CD4-positive, alpha-beta memory T cell (primary cell): Measurements from ENCODE around the gene METTL9. TPM values are rescaled to one million over a fixed set of nuclear protein-coding genes. Genes with fewer than 3 reads are reported as not detected.
"Not testable (repeated sequence)": the region's sequence is repeated elsewhere in the genome, so short reads cannot be mapped to it uniquely, and the experiment has no call there.

Source experiments
- CTCF ChIA-PET: fragments of 350-600 bp; sonication (Branson Sonifier 250); formaldehyde crosslinking; loops from one replicate; lab custom pipeline; 2021; ENCODE audit warnings: inconsistent platforms; ENCODE audit not compliant: partially characterized antibody; lab: Charles Lee
- POLR2A ChIA-PET: fragments of 350-600 bp; sonication (Branson Sonifier 250); formaldehyde crosslinking; loops from one replicate; lab custom pipeline; 2021; ENCODE audit not compliant: partially characterized antibody; lab: Charles Lee
- DNase-seq, 5 donors: peaks; one replicate each; pipeline versions ENCODE4 v3.0.0 to v3.0.0-alpha.2; 2020 to 2022; ENCODE audit warnings: mixed read lengths in 1 of 5
- H3K27ac ChIP-seq: one replicate; pipeline ENCODE4 v1.7.0; 2013; ENCODE audit warnings: low read depth, low read length
- H3K27me3 ChIP-seq: 2 replicates; pipeline ENCODE4 v1.7.0; 2013; ENCODE audit warnings: mild to moderate bottlenecking, low read length, moderate library complexity; ENCODE audit not compliant: insufficient read depth
- H3K36me3 ChIP-seq: 2 replicates; pipeline ENCODE4 v1.7.0; 2013; ENCODE audit warnings: mild to moderate bottlenecking, low read length, moderate library complexity; ENCODE audit not compliant: insufficient read depth
- H3K4me1 ChIP-seq: 2 replicates; pipeline ENCODE4 v1.7.0; 2013; ENCODE audit warnings: mild to moderate bottlenecking, low read length, moderate library complexity; ENCODE audit not compliant: insufficient read depth
- H3K4me3 ChIP-seq, 2 donors: one replicate each; pipeline ENCODE4 v1.7.0; 2013; ENCODE audit warnings: low read length in 2 of 2, mild to moderate bottlenecking in 1 of 2
- H3K9me3 ChIP-seq, 2 donors: one replicate each; pipeline ENCODE4 v1.7.0; 2013; ENCODE audit warnings: low read length in 2 of 2, control low read depth in 1 of 2; ENCODE audit not compliant: control insufficient read depth in 1 of 2
- H3K27ac Mint-ChIP-seq, 7 donors: one replicate each; pipeline ENCODE4 v1.8.0; 2020 to 2021; ENCODE audit warnings: mixed read lengths in 7 of 7, mild to moderate bottlenecking in 6 of 7, inconsistent platforms in 3 of 7, moderate library complexity in 3 of 7
- H3K27me3 Mint-ChIP-seq, 2 donors: one replicate each; pipeline ENCODE4 v1.8.0; 2020 to 2021; ENCODE audit warnings: mixed read lengths in 2 of 2
- H3K36me3 Mint-ChIP-seq, 2 donors: one replicate each; pipeline ENCODE4 v1.8.0; 2020 to 2021; ENCODE audit warnings: mixed read lengths in 2 of 2, inconsistent platforms in 1 of 2, mild to moderate bottlenecking in 1 of 2
- H3K4me1 Mint-ChIP-seq, 4 donors: one replicate each; pipeline ENCODE4 v1.8.0; 2020 to 2021; ENCODE audit warnings: mixed read lengths in 4 of 4, mild to moderate bottlenecking in 1 of 4
- H3K4me3 Mint-ChIP-seq, 8 donors: one replicate each; pipeline ENCODE4 v1.8.0; 2020 to 2021; ENCODE audit warnings: mixed read lengths in 8 of 8, mild to moderate bottlenecking in 7 of 8, moderate library complexity in 6 of 8, inconsistent platforms in 3 of 8
- H3K9me3 Mint-ChIP-seq, 8 donors: one replicate each; pipeline ENCODE4 v1.8.0; 2020 to 2021; ENCODE audit warnings: mixed read lengths in 8 of 8, mild to moderate bottlenecking in 5 of 8, inconsistent platforms in 3 of 8, moderate library complexity in 1 of 8
- intact Hi-C: fragments of 100-400 bp; cut with micrococcal nuclease; formaldehyde crosslinking; loops from one replicate; pipeline ENCODE4 v1.15.1; 2023
- polyA plus RNA-seq, 2 donors: library from polyadenylated mRNA; unstranded; fragments of 300-500 nt; fragmentation: Illumina TruSeq; gene quantifications; one replicate each; pipeline ENCODE4 v1.2.3, GENCODE V29; 2021
- total RNA-seq, 2 experiments: library from RNA; stranded (reverse); gene quantifications; one replicate each; pipeline ENCODE4 v1.2.3, GENCODE V29; 2021

The METTL9 gene
- total and polyA plus RNA-seq, 4 experiments from 2014 or later = 71.1 to 175 (median 107) TPM

DNA sequence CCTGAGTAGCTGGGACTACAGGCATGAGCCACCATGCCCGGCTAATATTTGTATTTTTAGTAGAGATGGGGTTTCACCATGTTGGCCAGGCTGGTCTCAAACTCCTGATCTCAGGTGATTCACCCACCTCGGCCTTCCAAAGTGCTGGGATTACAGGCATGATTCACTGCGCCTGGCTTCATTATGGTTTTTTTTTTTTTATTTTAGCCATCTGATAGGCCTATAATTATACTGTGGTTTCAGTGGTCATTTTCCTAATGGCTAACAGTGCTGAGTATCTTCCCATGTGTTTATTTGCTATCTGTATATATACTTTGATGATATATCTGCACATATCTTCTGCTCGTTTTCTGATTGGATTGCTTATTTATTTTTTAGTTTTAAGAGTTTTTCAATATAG is 75.1 kb downstream of the METTL9 start:
- H3K36me3 ChIP-seq, H3K36me3 Mint-ChIP-seq, H3K4me3 ChIP-seq, H3K4me3 Mint-ChIP-seq, H3K27ac ChIP-seq, H3K27me3 Mint-ChIP-seq, CTCF ChIA-PET, H3K27me3 ChIP-seq, H3K27ac Mint-ChIP-seq, H3K4me1 Mint-ChIP-seq, DNase-seq, POLR2A ChIA-PET, H3K4me1 ChIP-seq, H3K9me3 ChIP-seq, intact Hi-C loops: not testable (repeated sequence)
- H3K9me3 Mint-ChIP-seq = peaks cover 0 to 16% (median 0%) of the 10 kb centered on the region in 8 donors

GRCh38 chr16:21680714-21681113 is 81.3 kb downstream of the METTL9 start:
- H3K27me3 Mint-ChIP-seq, H3K36me3 Mint-ChIP-seq, H3K27ac Mint-ChIP-seq, H3K9me3 ChIP-seq, H3K4me3 ChIP-seq, H3K4me3 Mint-ChIP-seq, H3K9me3 Mint-ChIP-seq, H3K36me3 ChIP-seq, H3K27ac ChIP-seq, H3K4me1 Mint-ChIP-seq, H3K27me3 ChIP-seq, DNase-seq, intact Hi-C loops, POLR2A ChIA-PET, H3K4me1 ChIP-seq: not testable (repeated sequence)
- CTCF ChIA-PET = interaction anchor here (1.1 to 3.3 kb wide), 4 partner anchors 19 to 45 kb away, joined by 3 to 9 read pairs (median 4); no protein-coding TSS in a partner anchor

DNA sequence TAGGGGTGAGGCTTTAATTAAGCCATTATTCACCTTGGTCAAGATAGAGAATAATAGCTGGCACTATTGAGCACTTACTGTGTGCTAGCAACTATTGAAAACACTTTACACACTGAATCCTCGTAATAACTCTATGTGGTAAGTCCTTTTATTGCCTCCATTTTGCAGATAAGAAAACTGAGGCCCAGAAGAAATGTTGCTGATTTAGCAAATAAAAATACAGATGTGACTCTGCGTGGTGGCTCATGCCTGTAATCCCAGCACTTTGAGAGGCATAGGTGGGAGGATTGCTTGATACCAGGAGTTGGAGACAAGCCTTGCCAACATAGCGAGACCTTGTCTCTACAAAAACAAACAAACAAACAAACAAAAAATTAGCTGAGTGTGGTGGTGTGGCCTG is 83.8 kb downstream of the METTL9 start:
- no peak overlapping the region for H3K4me3 Mint-ChIP-seq
- no peak overlapping the region for H3K27ac ChIP-seq
- H3K36me3 ChIP-seq = no peaks in the 10 kb centered on the region
- no peaks in the 10 kb centered on the region for H3K9me3 ChIP-seq
- ChIA-PET POLR2A (interaction anchor here (1.2 to 1.4 kb wide), 2 partner anchors 18 to 26 kb away, joined by 3 read pairs; no protein-coding TSS in a partner anchor), CTCF (interaction anchor here (1.7 to 3.9 kb wide), 3 partner anchors 17 to 25 kb away, joined by 5 to 22 read pairs (median 9); no protein-coding TSS in a partner anchor)
- no peaks in the 10 kb centered on the region for H3K36me3 Mint-ChIP-seq
- intact Hi-C loops = no loop called here
- H3K27me3 Mint-ChIP-seq = peaks cover 4 to 6% of the 10 kb centered on the region in 2 donors
- no peak overlapping the region for H3K27ac Mint-ChIP-seq
- H3K9me3 Mint-ChIP-seq = peaks cover 0 to 3% (median 0%) of the 10 kb centered on the region in 8 donors
- no peaks in the 10 kb centered on the region for H3K4me1 Mint-ChIP-seq
- no peak for DNase-seq
- H3K4me1 ChIP-seq = no peaks in the 10 kb centered on the region
- H3K4me3 ChIP-seq = no peak overlapping the region
- no peaks in the 10 kb centered on the region for H3K27me3 ChIP-seq

- POLR2A ChIA-PET = interaction anchor here (0.7 to 1.4 kb wide), 2 partner anchors 27 to 74 kb away, joined by 3 read pairs; no protein-coding TSS in a partner anchor
- intact Hi-C loops = no loop called here
- peaks cover 4 to 6% of the 10 kb centered on the region in 2 donors for H3K27me3 Mint-ChIP-seq
Observed at GRCh38 chr16:21684199-21684598, 84.8 kb downstream of the METTL9 start.

GRCh38 chr16:21685034-21685455 is 85.7 kb downstream of the METTL9 start:
- Mint-ChIP-seq H3K9me3 (peaks cover 0 to 10% (median 0%) of the 10 kb centered on the region in 8 donors), H3K27me3 (peaks cover 4 to 6% of the 10 kb centered on the region in 2 donors), H3K4me1 (no peaks in the 10 kb centered on the region), H3K27ac (no peak overlapping the region), H3K36me3 (no peaks in the 10 kb centered on the region), H3K4me3 (no peak overlapping the region)
- no peak overlapping the region for H3K4me3 ChIP-seq
- no peaks in the 10 kb centered on the region for H3K9me3 ChIP-seq
- intact Hi-C loops = no loop called here
- H3K27ac ChIP-seq = no peak overlapping the region
- H3K4me1 ChIP-seq = no peaks in the 10 kb centered on the region
- DNase-seq = no peak
- ChIA-PET POLR2A (no interaction called here), CTCF (interaction anchor here (0.6 to 3.9 kb wide), 3 partner anchors 17 to 27 kb away, joined by 3 to 22 read pairs (median 3); partner anchors contain the start of gene OTOA)
- no peaks in the 10 kb centered on the region for H3K36me3 ChIP-seq
- no peaks in the 10 kb centered on the region for H3K27me3 ChIP-seq

More at GRCh38 chr16:21684199-21684598, 84.8 kb downstream of the METTL9 start:
- Histone ChIP-seq H3K36me3 (no peaks in the 10 kb centered on the region), H3K27ac (no peak overlapping the region), H3K4me1 (no peaks in the 10 kb centered on the region), H3K9me3 (no peaks in the 10 kb centered on the region), H3K27me3 (no peaks in the 10 kb centered on the region), H3K4me3 (no peak overlapping the region)
- Mint-ChIP-seq H3K4me3 (no peak overlapping the region), H3K27ac (no peak overlapping the region), H3K9me3 (peaks cover 0 to 10% (median 0%) of the 10 kb centered on the region in 8 donors), H3K36me3 (no peaks in the 10 kb centered on the region), H3K4me1 (no peaks in the 10 kb centered on the region)
- DNase-seq = peak in 4 of 5 donors; percentile 6 to 23 (median 12)
- CTCF ChIA-PET = interaction anchor here (0.9 to 3.9 kb wide), 3 partner anchors 20 to 36 kb away, joined by 3 to 22 read pairs (median 3); partner anchors contain the start of gene OTOA

DNA sequence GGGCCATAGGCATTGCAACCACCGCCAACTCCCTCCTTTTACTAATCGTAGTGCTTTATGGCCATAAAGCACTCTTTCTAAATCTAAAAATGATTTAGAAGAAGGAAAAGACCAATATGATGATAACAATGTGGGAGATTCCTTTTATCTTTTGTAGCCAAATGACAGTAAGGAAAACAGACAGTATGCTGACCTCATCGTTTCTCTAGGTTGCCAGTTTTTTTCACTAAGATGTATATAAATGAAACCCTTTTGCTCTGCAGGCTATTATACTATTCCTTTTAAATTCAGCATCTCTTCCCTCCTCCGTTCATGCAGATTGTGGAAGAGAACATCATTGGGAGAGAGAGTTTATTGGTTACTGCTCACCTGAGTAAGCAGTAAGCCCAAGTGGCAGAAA is 89.7 kb downstream of the METTL9 start:
- H3K9me3 ChIP-seq = no peaks in the 10 kb centered on the region
- no peak overlapping the region for H3K27ac ChIP-seq
- Mint-ChIP-seq H3K4me3 (no peak overlapping the region), H3K9me3 (peaks cover 0 to 10% (median 0%) of the 10 kb centered on the region in 8 donors), H3K27me3 (no peaks in the 10 kb centered on the region), H3K36me3 (no peaks in the 10 kb centered on the region), H3K4me1 (no peaks in the 10 kb centered on the region), H3K27ac (no peak overlapping the region)
- no peaks in the 10 kb centered on the region for H3K27me3 ChIP-seq
- CTCF ChIA-PET = no interaction called here
- no peaks in the 10 kb centered on the region for H3K4me1 ChIP-seq
- H3K4me3 ChIP-seq = no peak overlapping the region
- intact Hi-C loops = no loop called here
- POLR2A ChIA-PET = no interaction called here
- no peak for DNase-seq
- no peaks in the 10 kb centered on the region for H3K36me3 ChIP-seq

DNA sequence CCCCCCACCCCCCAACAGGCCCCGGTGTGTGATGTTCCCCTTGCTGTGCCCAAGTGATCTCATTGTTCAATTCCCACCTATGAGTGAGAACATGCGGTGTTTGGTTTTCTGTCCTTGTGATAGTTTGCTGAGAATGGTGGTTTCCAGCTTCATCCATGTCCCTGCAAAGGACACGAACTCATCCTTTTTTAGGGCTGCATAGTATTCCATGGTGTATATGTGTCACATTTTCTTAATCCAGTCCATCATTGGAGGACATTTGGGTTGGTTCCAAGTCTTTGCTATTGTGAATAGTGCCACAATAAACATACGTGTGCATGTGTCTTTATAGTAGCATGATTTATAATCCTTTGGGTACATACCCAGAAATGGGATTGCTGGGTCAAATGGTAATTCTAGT is 91.6 kb downstream of the METTL9 start:
- H3K9me3 ChIP-seq, H3K27me3 ChIP-seq, H3K36me3 ChIP-seq, CTCF ChIA-PET, DNase-seq, intact Hi-C loops, H3K27me3 Mint-ChIP-seq, H3K36me3 Mint-ChIP-seq, H3K4me3 Mint-ChIP-seq, H3K27ac ChIP-seq, H3K27ac Mint-ChIP-seq, POLR2A ChIA-PET, H3K4me1 Mint-ChIP-seq, H3K4me1 ChIP-seq, H3K4me3 ChIP-seq: not testable (repeated sequence)
- H3K9me3 Mint-ChIP-seq = peaks cover 0 to 10% (median 0%) of the 10 kb centered on the region in 8 donors
